GM18498 (cell line): ENCODE measurements around the gene NTPCR.
"Not testable (repeated sequence)": the region's sequence is repeated elsewhere in the genome, so short reads cannot be mapped to it uniquely, and the experiment has no call there.

Experiments used
- ATAC-seq: cut with Tn5 transposase; IDR thresholded peaks from one replicate; pipeline ENCODE4 v1.9.1; 2021; ENCODE audit warnings: mild to moderate bottlenecking, moderate library complexity; ENCODE audit not compliant: unreplicated experiment

NTPCR gene, protein sequence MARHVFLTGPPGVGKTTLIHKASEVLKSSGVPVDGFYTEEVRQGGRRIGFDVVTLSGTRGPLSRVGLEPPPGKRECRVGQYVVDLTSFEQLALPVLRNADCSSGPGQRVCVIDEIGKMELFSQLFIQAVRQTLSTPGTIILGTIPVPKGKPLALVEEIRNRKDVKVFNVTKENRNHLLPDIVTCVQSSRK

DNA sequence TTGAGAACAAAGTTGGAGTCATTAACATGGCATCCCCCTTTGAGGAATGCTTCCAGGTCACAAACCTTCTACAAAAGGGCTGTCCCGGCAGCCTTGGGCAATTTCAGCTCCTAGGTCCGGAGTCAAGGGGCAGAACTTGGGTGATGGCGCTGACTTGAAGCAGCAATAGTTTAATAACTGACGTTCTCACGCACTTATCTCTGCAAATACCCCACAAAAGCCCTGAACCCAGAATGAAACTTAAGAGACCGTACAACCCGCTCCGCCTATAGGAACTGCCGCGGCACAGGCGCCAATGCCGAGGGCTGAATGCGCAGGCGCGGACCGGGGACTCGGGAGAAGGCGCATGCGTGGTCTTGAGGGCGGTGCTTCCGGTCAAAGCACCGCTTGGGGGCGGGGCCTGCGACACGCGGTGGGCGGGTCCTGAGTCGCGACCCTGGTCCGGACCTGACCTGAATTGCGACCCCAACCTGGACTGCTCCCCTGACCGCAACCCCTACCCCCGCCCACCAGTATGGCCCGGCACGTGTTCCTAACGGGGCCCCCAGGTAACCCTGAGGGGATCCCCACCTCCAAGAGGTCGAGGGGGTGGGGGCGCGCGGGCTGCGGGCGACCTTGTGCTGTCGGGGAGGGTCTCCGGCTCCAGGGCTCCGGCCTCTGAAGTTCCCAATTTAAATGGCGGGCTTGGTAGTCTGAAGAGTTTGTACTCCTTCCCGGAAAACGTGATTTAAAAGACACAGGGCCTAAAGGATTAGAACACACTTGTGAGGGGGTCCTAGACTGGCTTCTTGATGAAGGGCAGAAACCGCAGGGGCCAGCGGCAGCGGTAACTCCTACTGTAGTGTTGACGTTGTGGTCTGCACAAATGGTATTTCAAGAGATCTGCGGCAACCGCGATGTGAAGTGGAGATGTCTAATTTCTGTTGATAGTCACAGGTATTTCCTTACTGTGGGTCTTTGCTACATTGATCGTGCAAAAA lies at the start of gene NTPCR:
TSS of gene NTPCR (plus strand) at position 415 of the 980 bp plus-strand sequence. CDS start at position 515, 100 bp downstream.
- peak; percentile 86 for ATAC-seq

DNA sequence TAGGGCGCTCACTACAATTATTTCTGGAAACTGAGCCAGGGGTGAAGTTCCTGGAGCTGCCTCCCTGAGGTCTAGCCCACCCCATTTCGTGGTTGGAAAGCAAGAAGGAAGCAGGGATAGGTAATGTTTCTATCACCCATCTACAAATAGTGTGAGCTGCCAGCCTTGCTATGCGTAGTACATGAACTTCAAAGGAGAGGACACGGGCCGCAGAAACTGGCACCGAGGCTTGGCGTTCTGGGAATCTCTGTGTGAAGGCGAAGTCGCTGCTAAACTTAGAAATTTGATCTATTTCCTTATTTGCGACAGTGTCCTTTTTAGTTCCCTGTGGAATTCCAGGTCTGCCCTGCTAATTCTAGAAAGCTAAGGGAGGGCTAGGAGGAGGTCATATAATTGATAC lies 49.6 kb upstream of the NTPCR start:
- ATAC-seq: no peak

DNA sequence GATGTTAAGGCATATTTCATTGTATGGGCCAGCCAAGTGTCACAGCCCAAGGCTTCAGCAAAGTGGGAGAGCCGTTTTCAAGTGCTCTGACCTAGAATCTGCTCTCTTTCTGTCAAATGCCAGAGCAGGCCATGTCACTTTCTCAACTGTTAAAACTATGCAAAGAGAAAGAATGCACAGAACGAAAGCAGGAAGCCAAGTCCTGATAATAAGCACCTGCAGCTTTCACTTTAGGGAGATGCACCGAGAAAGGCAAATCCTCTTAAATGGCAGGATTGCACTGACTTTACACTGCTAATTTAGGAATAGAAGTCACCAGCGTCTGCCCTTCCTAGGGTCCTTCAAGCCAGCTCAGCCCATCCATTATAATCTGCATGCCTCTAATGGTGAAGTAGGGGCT lies 49.2 kb upstream of the NTPCR start:
- ATAC-seq: no peak

DNA sequence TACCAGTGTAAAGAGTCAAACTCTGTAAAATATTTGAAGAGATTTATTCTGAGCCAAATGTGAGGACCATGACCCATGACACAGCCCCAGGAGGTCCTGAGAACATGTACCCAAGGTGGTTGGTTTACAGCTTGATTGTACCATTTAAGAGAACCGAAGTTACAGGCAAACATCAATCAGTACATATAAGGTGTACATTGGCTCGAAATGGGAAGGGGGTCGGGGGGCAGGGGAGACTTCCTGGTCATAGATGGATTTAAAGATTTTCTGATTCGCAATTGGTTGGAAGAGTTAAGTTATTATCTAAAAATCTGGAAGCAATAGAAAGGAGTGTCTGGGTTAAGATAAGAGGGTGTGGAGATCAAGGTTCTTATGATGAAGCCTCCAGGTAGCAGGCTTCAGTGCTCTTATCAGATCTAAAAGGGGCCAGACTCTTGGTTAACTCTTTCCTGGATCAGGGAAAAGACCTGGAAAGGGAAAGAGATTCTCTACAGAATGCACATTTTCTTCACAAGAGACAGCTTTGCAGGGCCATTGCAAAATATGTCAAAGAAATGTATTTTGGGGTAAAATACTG lies 47.5 kb upstream of the NTPCR start:
- no peak for ATAC-seq

DNA sequence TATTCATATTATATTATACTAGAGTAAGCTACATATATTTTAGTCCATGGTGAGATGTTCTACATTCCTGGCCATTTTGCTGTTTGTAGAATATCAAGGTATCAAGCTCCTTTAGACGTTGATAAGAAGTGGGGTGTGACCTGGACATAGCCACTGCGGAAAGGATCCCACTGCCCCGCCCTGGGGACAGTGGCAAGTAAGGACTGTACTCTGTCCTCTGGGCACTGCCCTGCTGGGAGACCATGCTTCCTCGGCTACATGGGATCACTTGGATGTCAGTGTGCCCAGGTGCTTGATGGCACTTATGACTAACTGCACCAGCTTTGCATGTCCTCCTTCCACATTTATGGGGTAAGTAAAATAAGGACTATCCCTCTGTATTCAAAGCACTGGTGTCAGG lies 46.3 kb upstream of the NTPCR start:
- no peak for ATAC-seq

DNA sequence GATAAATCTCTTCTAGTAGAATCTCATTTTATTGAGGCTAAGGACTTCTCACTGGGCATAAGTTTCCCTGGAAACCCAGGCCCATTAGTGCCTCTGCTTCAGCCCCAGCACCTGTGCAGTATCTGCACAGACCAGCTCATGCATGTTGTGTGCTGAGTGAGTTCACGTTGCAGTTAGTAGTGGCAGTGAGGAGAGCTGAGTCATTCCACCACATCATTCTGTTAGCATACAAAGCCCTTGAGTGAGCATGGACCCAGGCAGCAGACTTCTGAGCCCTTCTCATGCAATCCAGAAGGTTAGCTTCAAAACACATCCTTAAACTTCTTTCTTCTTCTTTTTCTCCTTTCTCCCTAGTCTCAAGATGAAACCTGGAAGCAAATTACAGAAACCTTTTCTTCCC lies 45.8 kb upstream of the NTPCR start:
- ATAC-seq: no peak

DNA sequence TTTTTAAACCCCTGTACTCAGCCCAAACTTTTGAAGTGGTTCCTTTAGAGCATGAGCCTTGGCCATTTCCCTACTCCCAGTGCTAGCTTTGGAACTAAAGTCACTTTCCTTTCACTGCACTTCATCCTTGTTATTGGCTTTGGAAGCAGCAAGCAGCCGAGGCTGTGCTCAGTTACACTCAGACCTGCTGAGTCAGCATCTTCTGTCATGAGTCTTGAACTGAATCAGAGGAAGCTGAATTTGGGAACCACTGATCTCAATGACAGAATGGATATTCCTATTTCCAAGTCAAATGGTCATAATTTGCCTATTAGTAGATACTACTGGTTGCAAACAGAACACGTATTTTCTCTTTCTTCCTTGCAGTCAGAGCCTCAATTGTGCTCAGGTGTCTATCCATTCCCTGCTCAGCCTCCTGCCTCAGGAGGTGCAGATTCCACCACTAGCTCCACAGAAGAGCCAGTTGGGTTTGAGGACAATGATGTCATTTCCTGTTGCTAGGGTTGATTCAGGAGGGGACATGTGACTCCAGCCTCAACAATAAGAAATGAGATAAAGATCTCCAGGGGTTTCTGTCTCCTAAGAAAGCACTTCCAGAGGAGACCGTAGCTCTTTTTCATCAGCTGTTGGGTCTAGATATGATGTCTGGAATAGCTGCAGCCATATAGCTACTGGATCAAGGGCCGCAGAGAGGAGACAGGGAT lies 44.9 kb upstream of the NTPCR start:
- ATAC-seq: no peak

DNA sequence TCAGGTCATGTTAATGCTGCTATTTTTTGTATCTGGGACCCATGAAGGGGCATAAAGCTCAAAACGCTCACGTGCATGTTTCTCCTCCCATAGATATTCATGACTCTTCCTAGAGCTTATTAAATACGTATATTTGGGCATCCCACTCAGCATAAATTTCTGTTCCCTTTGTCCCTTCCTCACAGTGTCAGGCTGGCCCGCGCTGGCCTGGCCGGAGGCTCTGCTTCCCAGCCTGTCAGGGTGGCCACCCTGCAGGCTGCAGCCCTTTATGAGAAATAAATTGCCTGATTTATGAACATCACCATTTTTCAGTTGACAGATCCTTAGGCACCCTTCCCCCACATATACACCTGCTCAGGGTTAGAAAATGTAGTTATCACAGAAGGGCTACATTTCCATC lies 44.0 kb upstream of the NTPCR start:
- ATAC-seq: no peak

DNA sequence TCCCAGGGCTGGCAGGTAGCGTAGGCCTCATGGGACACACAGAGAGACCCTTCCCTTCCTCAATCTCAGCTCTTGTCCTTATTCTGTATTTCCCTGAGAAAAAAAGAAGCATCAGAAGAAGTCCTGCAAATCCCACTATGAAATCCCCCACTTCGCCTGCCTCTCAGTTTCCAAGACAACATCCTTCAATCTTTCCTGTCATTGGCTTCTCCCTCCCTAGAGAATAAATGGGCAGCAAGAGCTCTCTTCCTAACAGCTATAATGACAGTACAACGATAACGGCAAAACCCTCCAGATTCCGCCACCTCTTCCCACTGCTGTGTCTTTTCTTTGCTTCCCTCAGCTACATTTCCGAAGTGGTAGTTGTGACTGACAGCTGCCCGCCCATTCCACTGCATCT lies 41.6 kb upstream of the NTPCR start:
- no peak for ATAC-seq

DNA sequence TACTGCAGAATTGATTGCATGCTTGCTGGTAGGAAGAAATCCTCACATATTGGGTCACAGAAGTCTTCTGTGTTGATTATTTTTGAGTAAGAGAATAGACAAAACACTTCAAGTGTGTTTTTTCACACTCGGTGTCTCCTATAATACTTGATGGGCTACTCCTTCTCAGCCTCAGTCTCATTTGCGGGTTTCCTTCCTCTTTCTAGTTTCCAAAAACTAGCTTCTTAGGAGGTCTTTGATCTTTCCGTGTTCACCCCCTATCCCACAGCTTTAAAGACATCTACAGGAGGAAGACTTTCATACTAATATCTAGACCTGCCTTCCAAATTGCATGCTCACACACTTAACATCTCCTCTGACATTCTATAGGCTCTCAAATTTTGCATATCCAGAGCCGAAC lies 40.7 kb upstream of the NTPCR start:
- no peak for ATAC-seq

DNA sequence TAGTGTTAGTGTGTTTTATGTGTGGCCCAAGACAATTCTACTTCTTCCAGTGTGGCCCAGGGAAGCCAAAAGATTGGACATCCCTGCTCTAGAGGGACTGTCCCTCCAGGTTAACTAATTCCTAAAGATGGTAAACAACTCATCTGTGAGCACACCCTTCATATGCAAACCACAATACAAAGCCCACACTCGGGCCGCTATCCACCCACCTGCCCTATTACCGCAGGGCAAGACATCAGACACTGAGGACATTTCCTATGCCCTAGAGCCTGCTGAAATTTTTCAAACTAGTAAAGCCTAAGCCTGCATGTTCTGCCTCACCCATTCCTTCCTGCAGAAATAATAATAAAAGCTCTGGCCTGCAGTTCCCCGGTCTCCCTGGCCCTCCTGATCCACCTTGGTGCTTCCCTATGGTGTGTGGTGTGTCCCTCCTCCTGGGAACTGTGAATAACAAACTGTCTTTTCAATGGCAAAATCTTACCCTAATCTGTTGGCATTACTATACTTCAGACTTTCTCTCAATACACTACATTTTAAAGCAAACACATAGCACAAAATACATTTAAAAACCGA lies 39.3 kb upstream of the NTPCR start:
- ATAC-seq: no peak

DNA sequence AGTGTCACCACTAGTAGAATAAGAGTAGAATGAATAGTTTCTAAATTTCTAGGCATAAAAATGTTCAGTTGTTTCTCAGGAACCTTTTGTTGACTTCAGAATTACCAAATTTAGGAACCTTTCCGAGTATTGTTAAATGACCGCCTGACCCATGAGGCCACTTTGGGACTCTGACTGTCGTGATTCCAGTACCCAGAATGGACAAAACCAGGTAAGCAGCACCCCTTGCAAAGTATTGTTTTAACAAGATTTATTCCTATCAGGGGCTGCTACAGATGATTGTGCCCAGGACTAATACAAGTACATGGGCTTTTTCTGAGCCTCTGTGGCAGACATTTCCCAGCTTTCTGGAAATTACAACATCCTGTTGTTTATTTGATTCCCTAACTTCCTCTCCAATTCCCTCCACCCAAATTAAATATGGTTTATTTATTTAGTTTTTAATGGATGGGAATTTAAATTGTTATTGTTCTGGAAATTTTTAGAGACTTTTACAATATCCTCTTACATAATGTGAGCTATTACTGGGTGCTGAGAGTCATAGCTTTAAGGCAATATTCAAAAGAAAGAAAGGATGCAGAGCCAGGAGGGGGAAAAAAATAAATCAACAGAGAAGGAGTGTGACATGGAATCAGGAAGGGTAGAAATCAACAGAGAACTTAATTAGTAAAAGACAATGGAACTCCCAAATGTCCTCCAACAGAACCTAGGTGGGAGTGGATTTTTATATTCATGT lies 37.4 kb upstream of the NTPCR start:
- no peak for ATAC-seq

DNA sequence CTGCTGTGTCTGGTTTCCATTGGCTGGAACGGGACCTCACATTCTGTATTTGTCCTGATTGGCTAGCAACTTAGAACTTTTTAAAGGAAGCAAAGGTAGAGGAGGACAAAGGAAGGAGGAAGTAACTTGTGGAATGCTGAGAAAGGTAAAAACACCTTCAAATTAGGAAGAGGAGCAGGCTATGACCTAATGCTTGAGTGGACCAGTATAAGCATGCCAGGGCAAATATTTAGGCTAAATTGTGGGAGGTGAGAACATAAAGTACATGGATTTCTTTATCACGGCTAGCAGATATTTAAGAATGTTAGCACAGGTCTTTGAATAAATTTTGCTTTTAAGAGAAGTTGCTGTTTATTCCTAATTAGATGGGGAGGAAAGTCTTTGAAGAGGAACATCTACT lies 36.1 kb upstream of the NTPCR start:
- not testable (repeated sequence) for ATAC-seq

DNA sequence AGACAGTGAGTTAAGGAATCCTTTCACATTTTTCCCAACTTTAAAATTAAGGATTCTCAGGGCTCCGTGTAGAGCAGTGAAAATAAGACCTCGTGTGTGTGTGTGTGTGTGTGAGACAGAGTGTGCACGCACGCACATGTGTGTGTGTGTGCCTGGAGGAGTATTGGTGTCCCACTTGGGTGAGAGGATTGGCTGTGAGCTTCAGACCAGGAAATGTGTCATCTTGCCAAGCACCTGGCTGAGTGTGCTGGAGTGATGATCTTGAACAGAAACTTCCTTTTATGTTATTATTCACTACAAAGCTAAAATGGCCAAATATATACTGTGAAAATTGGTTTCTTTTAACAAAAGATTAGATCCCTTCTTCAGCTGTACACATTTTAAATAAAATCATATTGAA lies 35.2 kb upstream of the NTPCR start:
- no peak for ATAC-seq

DNA sequence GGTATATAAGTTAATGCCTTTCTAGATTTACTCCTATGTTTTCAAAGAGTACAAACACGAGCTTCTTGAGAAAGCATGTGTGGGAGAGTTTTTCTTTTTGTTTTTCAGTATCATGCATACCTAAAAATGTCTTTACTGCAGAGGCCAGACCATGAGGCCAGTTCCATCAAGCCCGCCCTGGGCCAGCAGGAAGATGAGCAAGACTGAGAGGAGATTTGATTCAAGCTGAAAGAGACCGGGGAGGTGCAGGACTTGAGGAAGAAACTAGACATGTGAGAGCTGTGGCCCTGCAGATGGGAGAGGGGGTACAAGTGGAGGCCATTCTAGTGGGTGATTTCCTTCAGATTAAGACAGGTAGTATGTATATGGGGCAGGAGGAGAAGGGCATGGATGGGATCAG lies 33.4 kb upstream of the NTPCR start:
- ATAC-seq: no peak

DNA sequence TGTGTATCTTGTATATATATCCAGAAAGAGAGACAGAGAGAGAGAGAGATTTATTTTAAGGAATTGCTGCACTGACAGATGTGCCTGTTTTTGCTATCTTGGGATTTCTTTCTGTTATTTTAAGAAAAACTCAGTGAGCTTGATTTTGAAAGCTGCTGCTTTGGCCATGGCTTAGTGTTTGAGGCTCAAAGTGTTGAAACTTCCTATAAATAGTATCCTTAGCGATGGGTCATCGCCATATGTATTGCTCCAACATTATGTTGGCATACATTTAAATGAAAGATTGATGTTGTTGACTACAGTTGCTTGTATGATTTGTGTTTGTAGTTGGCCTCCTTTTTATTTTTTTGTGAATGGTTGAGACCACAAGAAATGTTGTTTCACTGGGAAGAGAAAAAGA lies 29.0 kb upstream of the NTPCR start:
- ATAC-seq: no peak

DNA sequence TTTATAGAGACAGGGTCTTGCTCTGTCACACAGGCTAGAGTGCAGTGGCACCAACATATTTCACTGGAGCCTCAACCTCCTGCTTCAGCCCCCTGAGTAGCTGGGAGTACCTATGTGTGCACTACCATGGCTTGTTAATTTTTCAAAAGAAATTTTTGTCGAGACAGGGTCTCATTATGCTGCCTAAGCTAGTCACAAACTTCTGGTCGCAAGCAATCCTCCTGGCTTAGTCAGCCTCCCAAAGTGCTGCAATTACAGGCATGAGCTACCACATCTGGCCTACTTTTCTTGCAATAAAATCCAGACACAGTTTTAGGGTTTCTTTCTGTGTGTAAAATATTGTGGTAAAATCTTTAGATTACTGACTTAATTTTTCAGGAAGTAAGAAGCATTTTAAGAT lies 27.9 kb upstream of the NTPCR start:
- ATAC-seq: no peak

DNA sequence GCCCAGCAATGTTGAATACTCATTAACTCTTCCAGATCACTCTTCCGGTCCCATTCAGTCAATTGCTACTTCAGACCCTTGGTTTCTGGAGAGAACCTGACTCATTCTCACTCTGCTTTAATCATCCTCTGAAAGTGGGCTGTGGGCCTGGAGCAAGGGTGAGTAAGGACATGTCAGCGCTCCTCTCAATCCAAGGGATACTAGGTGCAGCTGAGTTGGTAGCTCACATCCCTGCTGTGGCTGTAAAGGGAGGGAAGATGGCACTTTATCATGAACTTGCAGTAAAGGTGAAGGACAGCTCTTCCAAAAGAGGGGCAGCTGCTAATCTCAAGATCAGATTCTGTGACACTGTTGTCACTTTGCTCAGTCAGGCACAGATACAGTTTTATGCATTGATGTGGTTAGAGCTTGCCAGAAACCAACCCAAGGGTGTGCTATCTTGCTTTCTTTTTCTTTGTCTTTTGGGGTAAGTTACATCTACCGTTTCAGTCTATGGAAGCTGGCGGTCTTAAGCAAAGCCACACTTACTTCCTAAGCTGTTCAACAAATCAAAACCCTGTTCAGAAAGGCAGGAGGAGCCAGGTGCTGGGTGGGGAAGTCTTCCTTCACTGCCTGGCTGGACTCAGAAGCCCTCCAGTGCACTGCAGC lies 26.5 kb upstream of the NTPCR start:
- peak; percentile 87 for ATAC-seq

DNA sequence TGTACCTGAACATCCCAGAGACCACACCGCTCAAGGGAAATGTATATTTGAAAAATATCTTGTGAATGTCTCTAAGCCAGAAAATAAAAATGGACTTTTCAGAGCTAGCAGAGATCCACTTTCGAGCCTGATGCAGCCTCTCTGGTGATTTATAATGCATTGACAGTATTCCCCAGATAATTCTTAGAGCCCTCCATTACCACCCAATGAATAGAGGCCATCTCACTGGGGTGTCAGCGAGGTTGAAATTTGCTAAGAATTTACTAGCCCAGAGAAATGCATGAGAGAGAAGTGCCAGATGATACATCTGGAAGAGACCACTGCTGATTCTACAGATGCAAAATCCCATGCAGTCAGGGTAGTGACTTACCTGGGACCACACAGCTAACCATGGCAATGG lies 25.5 kb upstream of the NTPCR start:
- ATAC-seq: no peak
